SH-SY5Y (cell line): ENCODE results near the gene PAX5.

Source experiments
- GATA2 ChIP-seq: IDR thresholded peaks from 2 replicates; pipeline ENCODE4 v1.6.1; 2011; ENCODE audit warnings: mild to moderate bottlenecking, low read depth, low read length
- GATA3 ChIP-seq: IDR thresholded peaks from 2 replicates; pipeline ENCODE4 v1.6.1; 2011; ENCODE audit warnings: low read depth, mild to moderate bottlenecking, low read length, moderate library complexity

DNA sequence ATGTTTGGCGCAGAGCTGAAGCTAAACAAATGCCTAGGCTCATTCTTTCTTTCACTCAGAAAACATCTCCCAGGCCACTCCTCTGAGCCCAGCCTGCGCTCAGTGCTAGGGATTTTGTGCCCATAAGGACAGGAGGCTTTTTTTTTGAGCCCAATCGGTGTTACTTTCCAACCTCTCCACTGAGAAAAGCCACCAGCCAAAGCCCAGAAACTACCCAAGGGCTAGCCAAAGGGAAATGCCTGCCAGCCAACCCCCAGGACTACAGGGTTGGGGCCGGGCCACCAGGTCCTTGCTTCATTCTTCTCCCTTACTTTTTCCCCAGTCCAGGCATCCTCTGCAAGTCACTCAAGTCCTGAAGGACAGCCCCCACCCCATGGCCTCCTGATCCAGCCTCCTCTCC is 134.7 kb downstream of the PAX5 start:
- no peak for TF ChIP-seq GATA3
- TF ChIP-seq GATA2 = no peak
